Uterus (tissue), 4 donors: ENCODE data around the gene AFG1L. TPM values are rescaled to one million over a fixed set of nuclear protein-coding genes. Genes with fewer than 3 reads are reported as not detected.

ENCODE experiments used
- DNase-seq, 2 donors: peaks; one replicate each; pipeline ENCODE4 v3.0.0-alpha.2; 2019 to 2020
- H3K27ac ChIP-seq, 2 donors: fragments of 200-600 bp; sonication (generic); 1 replicate in 1 of 2; 2 replicates in 1 of 2; pipeline ENCODE4 v1.5.1; 2016 to 2018
- H3K27me3 ChIP-seq, 2 donors: fragments of 200-600 bp; sonication (generic); one replicate each; pipeline ENCODE4 v1.5.1; 2018 to 2019; ENCODE audit warnings: control low read depth in 1 of 2
- H3K36me3 ChIP-seq, 2 donors: fragments of 200-600 bp; sonication (generic); one replicate each; pipeline ENCODE4 v1.5.1; 2019; ENCODE audit warnings: control low read depth in 1 of 2
- H3K4me1 ChIP-seq, 2 donors: fragments of 200-600 bp; sonication (generic); one replicate each; pipeline ENCODE4 v1.5.1; 2018 to 2019; ENCODE audit warnings: control low read depth in 1 of 2
- H3K4me3 ChIP-seq, 2 donors: fragments of 200-600 bp; sonication (generic); 1 replicate in 1 of 2; 2 replicates in 1 of 2; pipeline ENCODE4 v1.5.1; 2018 to 2019; ENCODE audit warnings: mild to moderate bottlenecking in 1 of 2
- H3K9me3 ChIP-seq, 2 donors: fragments of 200-600 bp; sonication (generic); one replicate each; pipeline ENCODE4 v1.5.1; 2019; ENCODE audit warnings: control low read depth in 1 of 2
- POLR2A ChIP-seq, 2 donors: fragments of 450-650 bp; IDR thresholded peaks; one replicate each; pipeline ENCODE4 v1.6.1; 2016; ENCODE audit warnings: antibody characterized with exemption in 2 of 2, mild to moderate bottlenecking in 1 of 2, moderate library complexity in 1 of 2
- intact Hi-C: fragments of 100-400 bp; cut with DNase I; formaldehyde crosslinking; loops from one replicate; pipeline ENCODE4 v1.15.1; 2023; ENCODE audit warnings: low total_unique reads
- total RNA-seq, 4 donors: library from RNA; depleted of rRNA in 3 of 4; stranded (reverse); fragments of >200 nt in 3 of 4; gene quantifications; one replicate each; pipeline versions ENCODE4 v1.1.0 to v1.2.4, GENCODE V29; 2014 to 2023
- TF ChIP-seq, protein P1 (sequence below), 4 experiments: fragments of 200-600 bp in 2 of 4; fragments of 450-650 bp in 2 of 4; sonication (generic) in 2 of 4; IDR thresholded peaks; one replicate each; pipeline ENCODE4 v1.5.1; 2016 to 2019; ENCODE audit warnings: antibody characterized with exemption in 4 of 4, mild to moderate bottlenecking in 2 of 4, moderate library complexity in 1 of 4
- donor health status: DM: yes; HTN: yes; CAD: no.

AFG1L gene
- total RNA-seq, 4 donors from 2014 or later = under 0.01 to 9.4 (median 5.2) TPM

DNA sequence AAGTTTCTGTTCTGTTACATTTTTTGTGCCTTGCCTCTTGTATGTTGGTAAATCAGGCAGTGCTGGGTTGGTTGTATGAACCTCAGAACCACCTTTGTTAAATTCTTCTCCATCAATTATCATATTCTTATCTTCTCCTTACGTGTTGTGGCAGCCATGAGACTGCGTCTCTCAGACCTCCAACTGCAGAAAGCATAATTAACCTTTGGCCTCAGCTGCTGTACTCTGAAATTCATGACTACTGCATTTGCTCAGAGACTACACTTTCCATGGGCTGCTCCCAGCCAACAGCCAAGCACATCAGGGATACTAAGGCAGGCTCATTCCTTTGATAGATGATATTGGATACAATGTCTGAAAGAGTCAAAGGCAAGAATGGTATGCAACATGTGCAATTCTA, 18.9 kb upstream of the AFG1L start:
- H3K9me3 ChIP-seq = no peaks in the 10 kb centered on the region
- intact Hi-C loops = no loop called here

DNA sequence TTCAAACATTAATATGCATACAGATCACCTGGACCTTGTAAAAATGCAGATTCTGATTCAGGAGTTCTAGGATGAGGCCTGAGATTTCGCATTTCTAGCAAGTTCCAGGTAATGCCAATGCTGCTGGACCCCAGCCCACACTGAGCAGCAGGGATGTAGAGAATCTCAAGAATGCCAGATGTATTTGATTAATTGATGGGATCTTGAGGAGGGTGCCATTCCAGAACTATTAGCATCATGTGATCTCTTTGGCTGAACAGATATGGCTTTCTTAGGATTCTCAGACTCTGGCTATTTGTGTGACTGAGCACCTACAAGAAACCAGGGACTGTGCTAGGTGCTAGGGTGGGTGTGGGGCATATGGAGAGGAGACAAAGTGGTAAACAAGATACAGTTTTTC, 17.6 kb upstream of the AFG1L start:
- no peaks in the 10 kb centered on the region for H3K27me3 ChIP-seq
- no peaks in the 10 kb centered on the region for H3K36me3 ChIP-seq
- no peak overlapping the region for H3K27ac ChIP-seq
- no peaks in the 10 kb centered on the region for H3K9me3 ChIP-seq
- DNase-seq = no peak
- no peak overlapping the region for H3K4me3 ChIP-seq
- intact Hi-C loops = no loop called here
- H3K4me1 ChIP-seq = no peaks in the 10 kb centered on the region
- TF ChIP-seq, protein P1, sequence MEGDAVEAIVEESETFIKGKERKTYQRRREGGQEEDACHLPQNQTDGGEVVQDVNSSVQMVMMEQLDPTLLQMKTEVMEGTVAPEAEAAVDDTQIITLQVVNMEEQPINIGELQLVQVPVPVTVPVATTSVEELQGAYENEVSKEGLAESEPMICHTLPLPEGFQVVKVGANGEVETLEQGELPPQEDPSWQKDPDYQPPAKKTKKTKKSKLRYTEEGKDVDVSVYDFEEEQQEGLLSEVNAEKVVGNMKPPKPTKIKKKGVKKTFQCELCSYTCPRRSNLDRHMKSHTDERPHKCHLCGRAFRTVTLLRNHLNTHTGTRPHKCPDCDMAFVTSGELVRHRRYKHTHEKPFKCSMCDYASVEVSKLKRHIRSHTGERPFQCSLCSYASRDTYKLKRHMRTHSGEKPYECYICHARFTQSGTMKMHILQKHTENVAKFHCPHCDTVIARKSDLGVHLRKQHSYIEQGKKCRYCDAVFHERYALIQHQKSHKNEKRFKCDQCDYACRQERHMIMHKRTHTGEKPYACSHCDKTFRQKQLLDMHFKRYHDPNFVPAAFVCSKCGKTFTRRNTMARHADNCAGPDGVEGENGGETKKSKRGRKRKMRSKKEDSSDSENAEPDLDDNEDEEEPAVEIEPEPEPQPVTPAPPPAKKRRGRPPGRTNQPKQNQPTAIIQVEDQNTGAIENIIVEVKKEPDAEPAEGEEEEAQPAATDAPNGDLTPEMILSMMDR (IDR thresholded peaks at IDR 0.05) = no peak
- TF ChIP-seq POLR2A (IDR thresholded peaks at IDR 0.05) = no peak

More for the DNA sequence above, 18.9 kb upstream of the AFG1L start:
- Histone ChIP-seq H3K4me1 (no peaks in the 10 kb centered on the region), H3K36me3 (no peaks in the 10 kb centered on the region), H3K27me3 (no peaks in the 10 kb centered on the region), H3K27ac (no peak overlapping the region), H3K4me3 (no peak overlapping the region)
- TF ChIP-seq, protein P1 (IDR thresholded peaks at IDR 0.05) = no peak
- no peak for TF ChIP-seq POLR2A (IDR thresholded peaks at IDR 0.05)
- no peak for DNase-seq

DNA sequence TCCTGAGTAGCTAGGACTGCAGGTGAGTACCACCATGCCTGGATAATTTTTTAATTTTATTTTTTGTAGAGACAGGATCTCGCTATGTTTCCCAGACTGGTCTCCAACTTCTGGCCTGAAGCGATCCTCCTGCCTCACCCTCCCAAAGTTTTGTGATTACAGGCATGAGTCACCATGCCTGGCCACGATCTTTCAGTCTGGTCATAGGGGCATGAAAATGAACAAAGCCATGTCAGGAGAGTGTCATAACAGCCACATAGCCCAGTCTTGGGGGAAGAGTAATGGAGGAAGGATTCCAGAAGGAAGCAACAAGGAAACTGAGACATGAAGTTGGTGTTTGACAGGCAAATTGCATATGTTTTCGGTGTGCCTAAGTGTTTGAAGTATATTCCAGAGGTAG, 17.0 kb upstream of the AFG1L start:
- Histone ChIP-seq H3K9me3 (no peaks in the 10 kb centered on the region), H3K4me1 (no peaks in the 10 kb centered on the region), H3K36me3 (no peaks in the 10 kb centered on the region), H3K27ac (no peak overlapping the region), H3K4me3 (no peak overlapping the region), H3K27me3 (no peaks in the 10 kb centered on the region)
- intact Hi-C loops = no loop called here
- no peak for DNase-seq
- TF ChIP-seq, protein P1 (IDR thresholded peaks at IDR 0.05) = no peak
- no peak for TF ChIP-seq POLR2A (IDR thresholded peaks at IDR 0.05)

DNA sequence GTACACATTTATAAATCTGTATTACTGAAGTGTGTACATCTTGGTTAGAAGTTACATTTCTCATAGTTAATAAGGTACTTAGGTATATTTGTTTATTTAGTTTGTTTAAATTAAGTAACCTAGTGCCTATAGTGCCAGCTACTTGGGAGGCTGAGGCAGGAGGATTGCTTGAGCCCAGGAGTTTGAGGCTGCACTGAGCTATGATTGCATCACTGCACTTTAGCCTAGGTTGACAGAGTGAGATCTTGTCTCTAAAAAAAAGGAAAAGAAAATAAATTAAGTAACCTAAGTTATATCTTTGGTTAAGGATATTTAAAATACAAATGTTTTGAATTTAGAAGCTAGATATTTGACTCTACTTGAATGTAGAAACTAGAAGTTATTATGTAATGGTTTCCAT, 9.5 kb upstream of the AFG1L start:
- DNase-seq = no peak
- no peaks in the 10 kb centered on the region for H3K27me3 ChIP-seq
- TF ChIP-seq, protein P1 (IDR thresholded peaks at IDR 0.05) = no peak
- TF ChIP-seq POLR2A (IDR thresholded peaks at IDR 0.05) = no peak
- intact Hi-C loops = no loop called here
- no peaks in the 10 kb centered on the region for H3K36me3 ChIP-seq
- no peaks in the 10 kb centered on the region for H3K9me3 ChIP-seq
- no peak overlapping the region for H3K4me3 ChIP-seq
- no peaks in the 10 kb centered on the region for H3K4me1 ChIP-seq
- H3K27ac ChIP-seq = no peak overlapping the region

DNA sequence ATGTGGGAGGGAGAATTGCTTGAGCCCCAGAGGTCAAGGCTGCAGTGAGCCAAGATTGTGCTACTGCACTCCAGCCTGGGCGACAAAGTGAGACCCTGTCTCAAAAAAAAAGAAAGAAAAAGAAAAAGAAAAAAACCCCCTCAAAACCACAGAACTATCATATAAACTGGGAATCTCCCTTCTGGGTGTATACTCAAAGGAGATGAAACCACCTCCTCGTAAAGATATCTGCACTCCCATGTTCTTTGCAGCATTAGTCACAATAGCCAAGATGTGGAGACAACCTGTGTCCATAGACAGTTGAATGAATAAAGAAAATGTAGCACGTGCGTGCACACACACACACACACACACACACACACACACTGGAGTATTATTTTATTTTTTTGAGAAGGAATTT, 8.5 kb upstream of the AFG1L start:
- Histone ChIP-seq H3K9me3 (no peaks in the 10 kb centered on the region), H3K4me3 (no peak overlapping the region), H3K36me3 (no peaks in the 10 kb centered on the region), H3K4me1 (no peaks in the 10 kb centered on the region), H3K27ac (no peak overlapping the region), H3K27me3 (no peaks in the 10 kb centered on the region)
- intact Hi-C loops = no loop called here
- TF ChIP-seq, protein P1 (IDR thresholded peaks at IDR 0.05) = no peak
- TF ChIP-seq POLR2A (IDR thresholded peaks at IDR 0.05) = no peak
- no peak for DNase-seq
